Activated CD8-positive, alpha-beta T cell treated with anti-CD3 and anti-CD28 coated beads, Interleukin-2, amount 10 ng/mL, durations not matched to agents 7 days and 5 days (primary cell): ENCODE data around the gene ID3. TPM values are rescaled to one million over a fixed set of nuclear protein-coding genes. Genes with fewer than 3 reads are reported as not detected.

ENCODE experiments used
- ATAC-seq: fragments of 150-1000 bp; cut with Tn5 transposase; one replicate; pipeline ENCODE4 v1.10.0; 2021; ENCODE audit warnings: moderate library complexity
- CTCF ChIA-PET: fragments of 350-600 bp; sonication (Branson Sonifier 250); formaldehyde crosslinking; loops from one replicate; lab custom pipeline; 2021; ENCODE audit warnings: antibody characterized with exemption; lab: Charles Lee
- POLR2A ChIA-PET: fragments of 350-600 bp; sonication (Branson Sonifier 250); formaldehyde crosslinking; loops from one replicate; lab custom pipeline; 2021; ENCODE audit warnings: antibody characterized with exemption; lab: Charles Lee
- DNase-seq: peaks from one replicate; pipeline ENCODE4 v3.0.0-alpha.2; 2020
- H3K27ac Mint-ChIP-seq: one replicate; pipeline ENCODE4 v1.8.0; 2021; ENCODE audit warnings: mild to moderate bottlenecking, mixed read lengths
- H3K27me3 Mint-ChIP-seq: one replicate; pipeline ENCODE4 v1.8.0; 2021; ENCODE audit warnings: low read depth, mixed read lengths
- H3K36me3 Mint-ChIP-seq: one replicate; pipeline ENCODE4 v1.8.0; 2021; ENCODE audit warnings: low read depth, mixed read lengths
- H3K4me1 Mint-ChIP-seq: one replicate; pipeline ENCODE4 v1.8.0; 2021; ENCODE audit warnings: low read depth, mixed read lengths
- H3K4me3 Mint-ChIP-seq: one replicate; pipeline ENCODE4 v1.8.0; 2021; ENCODE audit warnings: mild to moderate bottlenecking, mixed read lengths
- H3K9me3 Mint-ChIP-seq: one replicate; pipeline ENCODE4 v1.8.0; 2022; ENCODE audit warnings: mixed read lengths; ENCODE audit not compliant: insufficient read depth
- total RNA-seq, 2 experiments: library from RNA; stranded (reverse); gene quantifications; one replicate each; pipeline ENCODE4 v1.2.3, GENCODE V29; 2021

ID3 gene
- total RNA-seq, 2 experiments from 2014 or later = 31.4 to 34.4 TPM

GRCh38 chr1:23557471-23558124, 1.7 kb downstream of the ID3 start:
- H3K4me3 Mint-ChIP-seq = peak overlapping the region; percentile 95
- H3K9me3 Mint-ChIP-seq = no peaks in the 10 kb centered on the region
- CTCF ChIA-PET = interaction anchor here (1.1 to 23.9 kb wide), 10 partner anchors 12 to 75 kb away, joined by 3 to 1062 read pairs (median 16); no protein-coding TSS in a partner anchor
- H3K27ac Mint-ChIP-seq = peak overlapping the region; percentile 74
- H3K27me3 Mint-ChIP-seq = peaks cover 23% of the 10 kb centered on the region
- POLR2A ChIA-PET = interaction anchor here (0.7 to 7.5 kb wide), 12 partner anchors 20 to 79 kb away, joined by 3 to 69 read pairs (median 8); no protein-coding TSS in a partner anchor
- DNase-seq (peak; percentile 37), ATAC-seq (no peak)
- peaks cover 20% of the 10 kb centered on the region for H3K36me3 Mint-ChIP-seq
- peaks cover 70% of the 10 kb centered on the region for H3K4me1 Mint-ChIP-seq

- ATAC-seq (no peak), DNase-seq (no peak)
- Mint-ChIP-seq H3K27ac (peak overlapping the region; percentile 94), H3K36me3 (peaks cover 20% of the 10 kb centered on the region), H3K4me1 (peaks cover 62% of the 10 kb centered on the region), H3K9me3 (no peaks in the 10 kb centered on the region), H3K4me3 (peak overlapping the region; percentile 95), H3K27me3 (peaks cover 20% of the 10 kb centered on the region)
- POLR2A ChIA-PET = interaction anchor here (0.7 to 7.5 kb wide), 12 partner anchors 20 to 81 kb away, joined by 3 to 69 read pairs (median 14); no protein-coding TSS in a partner anchor
- CTCF ChIA-PET = interaction anchor here (1.4 to 23.9 kb wide), 11 partner anchors 8 to 76 kb away, joined by 5 to 1062 read pairs (median 32); no protein-coding TSS in a partner anchor
These were observed 2.4 kb downstream of the ID3 start for GRCh38 chr1:23556635-23557470.

GRCh38 chr1:23555986-23556634, 3.2 kb downstream of the ID3 start:
- DNase-seq (no peak), ATAC-seq (no peak)
- H3K4me1 Mint-ChIP-seq = peaks cover 56% of the 10 kb centered on the region
- ChIA-PET CTCF (interaction anchor here (0.5 to 23.9 kb wide), 15 partner anchors 9 to 508 kb away, joined by 3 to 1062 read pairs (median 10); no protein-coding TSS in a partner anchor), POLR2A (interaction anchor here (0.9 to 7.5 kb wide), 13 partner anchors 9 to 81 kb away, joined by 3 to 69 read pairs (median 11); no protein-coding TSS in a partner anchor)
- H3K27me3 Mint-ChIP-seq = peaks cover 14% of the 10 kb centered on the region
- peak overlapping the region; percentile 94 for H3K27ac Mint-ChIP-seq
- H3K4me3 Mint-ChIP-seq = peak overlapping the region; percentile 82
- H3K36me3 Mint-ChIP-seq = peaks cover 20% of the 10 kb centered on the region
- H3K9me3 Mint-ChIP-seq = no peaks in the 10 kb centered on the region

- Mint-ChIP-seq H3K4me1 (peaks cover 53% of the 10 kb centered on the region), H3K27me3 (peaks cover 7% of the 10 kb centered on the region), H3K9me3 (no peaks in the 10 kb centered on the region), H3K27ac (peak overlapping the region; percentile 94), H3K36me3 (peaks cover 20% of the 10 kb centered on the region), H3K4me3 (peak overlapping the region; percentile 82)
- ATAC-seq = no peak
- POLR2A ChIA-PET = interaction anchor here (0.6 to 7.5 kb wide), 18 partner anchors 9 to 82 kb away, joined by 3 to 69 read pairs (median 8); partner anchors contain the start of gene E2F2
- DNase-seq = no peak
- CTCF ChIA-PET = interaction anchor here (0.5 to 23.9 kb wide), 22 partner anchors 9 to 507 kb away, joined by 3 to 1062 read pairs (median 6); no protein-coding TSS in a partner anchor
These were observed 3.9 kb downstream of the ID3 start for GRCh38 chr1:23555270-23555985.

- ATAC-seq (peak; percentile 77), DNase-seq (peak; percentile 89)
- Mint-ChIP-seq H3K27ac (peak overlapping the region; percentile 94), H3K36me3 (peaks cover 20% of the 10 kb centered on the region), H3K4me1 (peaks cover 46% of the 10 kb centered on the region), H3K27me3 (peaks cover 2% of the 10 kb centered on the region), H3K4me3 (peak overlapping the region; percentile 82), H3K9me3 (no peaks in the 10 kb centered on the region)
- ChIA-PET CTCF (interaction anchor here (0.8 to 23.9 kb wide), 21 partner anchors 10 to 206 kb away, joined by 3 to 1062 read pairs (median 7); no protein-coding TSS in a partner anchor), POLR2A (interaction anchor here (0.6 to 7.5 kb wide), 15 partner anchors 10 to 83 kb away, joined by 3 to 69 read pairs (median 8); partner anchors contain the start of gene E2F2)
These were observed 4.6 kb downstream of the ID3 start for GRCh38 chr1:23554481-23555269.

GRCh38 chr1:23554127-23554480, 5.2 kb downstream of the ID3 start:
- CTCF ChIA-PET = interaction anchor here (0.7 to 23.9 kb wide), 17 partner anchors 9 to 78 kb away, joined by 3 to 1062 read pairs (median 10); no protein-coding TSS in a partner anchor
- H3K4me1 Mint-ChIP-seq = peaks cover 43% of the 10 kb centered on the region
- H3K27me3 Mint-ChIP-seq = peaks cover 2% of the 10 kb centered on the region
- H3K36me3 Mint-ChIP-seq = peaks cover 20% of the 10 kb centered on the region
- H3K9me3 Mint-ChIP-seq = no peaks in the 10 kb centered on the region
- ATAC-seq = no peak
- H3K4me3 Mint-ChIP-seq = peak overlapping the region; percentile 81
- DNase-seq = no peak
- peak overlapping the region; percentile 90 for H3K27ac Mint-ChIP-seq
- POLR2A ChIA-PET = interaction anchor here (0.7 to 7.5 kb wide), 10 partner anchors 23 to 210 kb away, joined by 4 to 69 read pairs (median 8); partner anchors contain the start of genes E2F2 and HNRNPR

GRCh38 chr1:23553231-23554126, 5.8 kb downstream of the ID3 start:
- Mint-ChIP-seq H3K9me3 (no peaks in the 10 kb centered on the region), H3K4me1 (peaks cover 43% of the 10 kb centered on the region), H3K4me3 (peak overlapping the region; percentile 81), H3K27ac (peak overlapping the region; percentile 90), H3K36me3 (peaks cover 17% of the 10 kb centered on the region), H3K27me3 (peaks cover 2% of the 10 kb centered on the region)
- ATAC-seq = no peak
- ChIA-PET POLR2A (interaction anchor here (0.6 to 7.5 kb wide), 9 partner anchors 23 to 209 kb away, joined by 3 to 69 read pairs (median 6); partner anchors contain the start of genes E2F2, ELOA and HNRNPR), CTCF (interaction anchor here (0.7 to 23.9 kb wide), 8 partner anchors 8 to 79 kb away, joined by 3 to 1062 read pairs (median 4); no protein-coding TSS in a partner anchor)
- DNase-seq = no peak

- Mint-ChIP-seq H3K9me3 (no peaks in the 10 kb centered on the region), H3K4me3 (no peak overlapping the region), H3K4me1 (peaks cover 34% of the 10 kb centered on the region), H3K27me3 (peaks cover 2% of the 10 kb centered on the region), H3K27ac (no peak overlapping the region), H3K36me3 (peaks cover 3% of the 10 kb centered on the region)
- ChIA-PET CTCF (interaction anchor here (2.0 to 23.9 kb wide), 3 partner anchors 8 to 81 kb away, joined by 4 to 1062 read pairs (median 48); no protein-coding TSS in a partner anchor), POLR2A (interaction anchor here (2.2 to 6.0 kb wide), 2 partner anchors 25 to 86 kb away, joined by 8 to 43 read pairs; no protein-coding TSS in a partner anchor)
- no peak for ATAC-seq
- no peak for DNase-seq
These were observed 7.5 kb downstream of the ID3 start for GRCh38 chr1:23551849-23552248.

- Mint-ChIP-seq H3K27ac (no peak overlapping the region), H3K4me3 (no peak overlapping the region), H3K4me1 (peaks cover 11% of the 10 kb centered on the region), H3K27me3 (no peaks in the 10 kb centered on the region), H3K36me3 (no peaks in the 10 kb centered on the region), H3K9me3 (no peaks in the 10 kb centered on the region)
- CTCF ChIA-PET = interaction anchor here (0.8 to 23.9 kb wide), 9 partner anchors 9 to 116 kb away, joined by 3 to 1062 read pairs (median 4); no protein-coding TSS in a partner anchor
- DNase-seq (no peak), ATAC-seq (no peak)
- POLR2A ChIA-PET = interaction anchor here (0.5 to 1.0 kb wide), 2 partner anchors 32 to 44 kb away, joined by 3 read pairs; no protein-coding TSS in a partner anchor
These were observed 10.6 kb downstream of the ID3 start for GRCh38 chr1:23548704-23549143.
